LNCAP (cell line): ENCODE data around the gene LEAP2.

ENCODE experiments used
- CTCF ChIP-seq: fragments of 450-650 bp; IDR thresholded peaks from 2 replicates; pipeline ENCODE4 v1.5.1; 2017; ENCODE audit warnings: mild to moderate bottlenecking

LEAP2 gene

GRCh38 chr5:132905938-132906337 is 32.5 kb downstream of the LEAP2 start:
- TF ChIP-seq CTCF: no peak

GRCh38 chr5:132907161-132907560 is 33.7 kb downstream of the LEAP2 start:
- no peak for TF ChIP-seq CTCF

GRCh38 chr5:132909702-132910101 is 36.2 kb downstream of the LEAP2 start:
- no peak for TF ChIP-seq CTCF

GRCh38 chr5:132915681-132916080 is 42.2 kb downstream of the LEAP2 start:
- no peak for TF ChIP-seq CTCF

- TF ChIP-seq CTCF: no peak
Measured at GRCh38 chr5:132916086-132916485, 42.6 kb downstream of the LEAP2 start.
